GM18511 (cell line): ENCODE measurements around the gene COL4A4.
"Not testable (repeated sequence)": the region's sequence is repeated elsewhere in the genome, so short reads cannot be mapped to it uniquely, and the experiment has no call there.

ENCODE experiments used
- ATAC-seq: cut with Tn5 transposase; IDR thresholded peaks from one replicate; pipeline ENCODE4 v1.9.1; 2021; ENCODE audit warnings: mild to moderate bottlenecking, moderate library complexity; ENCODE audit not compliant: unreplicated experiment

Gene COL4A4

DNA sequence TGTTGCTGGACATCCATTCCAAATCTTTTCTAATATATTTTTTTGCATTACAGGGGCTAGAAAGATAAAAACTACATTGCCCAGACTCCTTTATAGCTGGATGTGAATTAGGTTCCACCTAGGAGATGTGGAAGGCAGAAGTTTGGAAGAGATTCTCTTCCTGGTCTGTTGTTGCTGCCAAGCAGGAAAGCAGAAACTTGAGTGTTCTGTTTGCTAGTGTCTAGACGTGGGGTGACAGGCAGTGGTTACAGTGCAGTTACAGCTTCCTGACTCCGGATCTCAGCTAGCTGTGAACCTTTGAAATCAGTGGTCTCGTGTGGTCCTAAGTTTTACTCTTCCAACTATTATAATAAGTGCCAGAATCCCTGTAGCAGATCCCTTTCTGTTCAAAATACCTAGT lies 46.2 kb downstream of the COL4A4 start:
- no peak for ATAC-seq

DNA sequence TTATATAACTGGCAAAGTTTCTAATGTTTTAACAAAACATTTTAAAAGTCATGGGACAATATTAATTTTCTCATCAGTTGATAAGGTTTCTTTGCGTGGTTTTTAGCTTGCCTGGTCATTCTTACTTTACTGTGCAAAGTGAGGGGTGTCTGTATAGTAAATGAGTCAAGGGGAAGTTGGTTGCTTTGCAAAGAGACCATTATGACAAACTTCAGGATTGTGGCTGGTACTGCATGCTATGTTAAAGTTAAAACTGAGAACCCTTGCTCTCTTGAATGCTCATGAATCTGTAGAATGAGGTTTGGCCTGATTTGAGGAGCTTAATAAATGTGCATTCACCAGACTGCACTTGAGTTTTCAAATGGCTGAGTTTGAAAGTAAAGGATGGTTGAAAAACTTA lies 47.0 kb downstream of the COL4A4 start:
- ATAC-seq, result no peak

DNA sequence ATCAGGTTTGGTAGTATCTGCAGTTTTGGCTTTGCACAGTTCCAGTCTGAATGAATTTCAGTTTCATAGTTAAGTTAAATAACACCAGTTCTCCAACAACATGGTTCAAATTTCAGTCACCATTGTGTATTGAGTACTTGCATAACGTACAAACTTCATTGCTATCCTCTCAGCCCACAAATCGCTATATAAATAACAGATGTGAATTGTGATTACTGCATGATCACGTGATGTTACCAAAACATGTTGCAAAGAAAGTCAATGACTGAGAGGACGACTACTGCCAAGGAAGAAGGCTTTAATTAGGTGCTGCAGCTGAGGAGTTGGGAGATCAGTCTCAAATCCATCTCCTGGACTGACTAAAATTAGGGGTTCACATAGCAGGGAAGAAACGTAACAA lies 48.2 kb downstream of the COL4A4 start:
- no peak for ATAC-seq

DNA sequence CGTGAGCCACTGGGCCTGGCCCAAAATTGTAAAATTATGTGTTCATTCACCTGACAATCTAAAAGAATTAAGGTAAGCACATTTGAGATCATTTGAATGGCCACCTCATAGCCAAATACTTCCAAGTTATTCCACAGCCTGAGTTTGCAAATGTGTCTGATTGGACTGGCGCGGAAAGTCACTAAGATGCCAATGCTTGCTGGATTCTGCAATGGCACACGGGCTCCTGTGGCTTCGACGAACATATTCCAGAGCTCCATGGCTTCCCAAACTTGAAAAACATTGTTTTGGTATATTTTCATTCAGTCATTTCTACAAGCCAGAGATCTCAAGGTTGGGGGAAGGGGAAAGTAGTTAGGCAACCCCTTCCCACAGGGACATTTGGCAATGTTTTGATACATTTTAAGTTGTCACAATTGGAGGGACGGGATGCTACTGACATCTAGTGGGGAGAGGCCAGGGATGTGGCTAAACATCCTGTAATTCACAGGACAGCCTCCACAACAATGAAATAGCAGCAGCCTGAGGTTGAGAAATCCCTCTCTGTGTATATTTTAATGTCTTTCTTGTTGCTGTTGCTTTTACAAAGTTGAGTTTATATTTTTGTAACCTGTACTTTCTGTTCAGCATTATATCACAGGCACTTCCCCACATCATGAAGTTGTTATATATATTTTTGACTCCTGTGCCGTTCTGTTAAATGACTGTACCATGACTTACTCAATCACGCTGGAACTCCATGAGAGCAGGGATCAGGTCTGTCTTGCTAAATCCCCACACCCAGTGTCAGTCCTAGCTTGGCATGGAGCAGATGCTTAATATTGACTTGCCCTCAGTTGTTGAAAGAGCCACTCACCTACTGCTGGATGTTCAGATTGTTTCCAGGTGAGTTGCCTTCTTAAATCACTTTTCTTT lies 56.9 kb downstream of the COL4A4 start:
- ATAC-seq, result no peak

DNA sequence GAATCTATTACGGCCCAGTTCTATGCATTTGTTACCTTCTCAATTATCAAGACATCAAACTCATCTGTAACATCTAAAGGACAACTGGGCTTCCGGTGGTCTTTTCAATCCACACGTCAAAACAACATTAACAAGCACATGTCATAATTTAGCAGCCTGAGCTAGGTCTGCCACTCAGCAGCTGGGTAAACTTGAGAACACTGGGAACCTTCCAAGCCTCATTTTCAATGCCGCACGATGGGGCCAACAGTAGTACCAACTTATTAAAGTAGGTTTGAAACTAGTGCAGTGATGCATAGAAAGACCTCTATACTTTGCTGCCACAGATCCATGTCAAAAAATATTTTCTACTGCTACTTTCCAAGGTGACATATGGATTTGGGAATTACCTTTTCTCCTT lies 60.4 kb downstream of the COL4A4 start:
- ATAC-seq, result no peak

DNA sequence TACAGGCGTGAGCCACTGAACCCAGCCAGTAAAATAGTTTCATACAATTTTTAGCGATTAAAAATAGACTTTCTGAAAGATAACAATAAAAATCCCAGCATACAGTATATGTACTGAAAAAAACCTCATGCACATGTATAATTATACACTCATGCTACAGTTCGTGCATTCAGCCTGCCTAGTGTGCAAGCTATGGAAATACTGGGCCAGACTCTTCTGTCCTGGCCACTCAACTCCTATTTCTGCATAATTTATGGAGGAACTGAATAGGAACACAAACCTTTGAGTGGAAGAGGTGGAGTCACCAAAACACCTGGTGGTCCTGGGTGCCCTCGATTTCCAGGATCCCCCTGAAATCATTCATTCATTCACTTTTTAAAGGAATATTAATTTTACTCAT lies 64.7 kb downstream of the COL4A4 start:
- no peak for ATAC-seq

DNA sequence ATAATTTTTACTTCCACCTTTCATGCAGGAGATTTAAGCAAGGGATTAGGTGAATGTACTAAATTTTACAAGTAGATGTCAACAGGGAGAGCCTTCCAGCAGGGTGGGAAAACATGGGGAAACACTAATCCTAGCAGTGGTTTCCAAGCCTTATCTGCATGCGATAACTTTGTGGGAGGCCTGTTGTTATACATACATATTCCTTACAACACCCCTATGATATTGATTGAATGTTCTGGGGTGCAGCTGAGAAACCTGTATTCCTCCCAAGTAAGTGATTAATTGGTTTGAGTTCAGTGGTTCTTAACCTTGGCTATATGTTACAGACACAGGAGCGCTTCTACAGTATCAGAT lies 65.9 kb downstream of the COL4A4 start:
- no peak for ATAC-seq

DNA sequence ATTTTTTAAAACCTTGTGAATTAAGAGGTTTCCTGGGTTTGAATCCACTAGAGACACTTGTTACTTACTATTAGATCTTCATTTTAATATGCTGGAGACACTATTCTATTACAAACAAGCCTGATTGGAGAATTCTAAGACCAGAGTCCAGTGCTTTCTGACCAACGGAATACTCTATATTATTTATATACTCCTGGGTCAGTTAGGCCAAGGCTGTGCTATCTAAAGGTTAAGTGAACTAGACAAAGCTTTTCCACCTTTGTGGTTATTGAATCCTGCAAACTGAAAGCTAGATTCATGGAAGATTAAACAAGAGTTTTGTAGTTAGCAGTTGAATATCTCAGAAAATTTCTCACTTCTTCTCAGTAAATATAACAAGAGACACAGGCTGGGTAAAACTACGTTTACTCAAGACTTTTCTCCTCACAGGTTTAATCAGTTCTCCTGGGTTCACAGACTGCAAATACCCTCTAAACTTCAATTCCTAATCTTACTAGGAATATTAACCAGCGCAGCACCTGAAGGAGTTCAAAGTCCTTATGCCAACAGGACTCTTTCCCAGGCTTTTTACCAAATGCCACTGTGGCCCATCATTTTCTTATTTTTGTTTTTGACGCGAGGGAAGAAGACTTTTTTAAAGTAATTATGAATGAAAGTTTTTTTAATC lies 66.4 kb downstream of the COL4A4 start:
- no peak for ATAC-seq

DNA sequence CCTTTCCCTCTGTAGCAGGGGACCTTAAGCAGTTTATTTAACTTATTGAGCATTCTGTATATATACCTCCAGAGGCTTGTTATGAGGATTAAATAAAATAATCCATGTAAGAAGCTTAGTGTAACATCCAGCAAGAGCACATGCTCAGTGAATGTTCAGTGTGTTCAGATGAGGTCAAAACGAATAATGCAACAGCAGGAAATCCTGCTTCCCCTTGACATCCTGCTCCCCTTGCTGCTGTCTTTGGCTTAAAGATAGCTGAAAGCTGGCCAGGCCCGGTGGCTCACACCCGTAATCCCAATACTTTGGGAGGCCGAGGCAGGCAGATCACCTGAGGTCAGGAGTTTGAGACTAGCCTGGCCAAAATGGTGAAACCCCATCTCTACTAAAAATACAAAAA lies 68.7 kb downstream of the COL4A4 start:
- ATAC-seq, result no peak

DNA sequence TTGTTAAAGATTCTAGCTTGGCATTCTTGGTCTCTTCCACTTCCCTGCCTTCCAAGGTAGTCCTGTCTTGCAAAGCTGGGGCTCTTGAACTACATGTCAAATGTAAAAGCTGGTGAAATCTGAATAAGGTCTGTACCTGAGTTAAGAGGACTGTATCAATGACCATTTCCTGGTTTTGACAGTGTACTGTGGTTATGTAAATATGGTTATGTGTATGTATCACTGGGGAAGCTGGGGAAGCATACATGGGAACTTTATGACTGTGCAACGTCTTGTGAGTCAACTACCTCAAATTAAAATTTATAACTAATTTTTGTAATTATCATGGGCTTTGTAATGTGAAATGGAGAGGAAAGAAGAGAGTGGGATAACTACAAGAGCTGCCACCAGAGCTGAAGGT lies 81.7 kb downstream of the COL4A4 start:
- peak; percentile 83 for ATAC-seq

DNA sequence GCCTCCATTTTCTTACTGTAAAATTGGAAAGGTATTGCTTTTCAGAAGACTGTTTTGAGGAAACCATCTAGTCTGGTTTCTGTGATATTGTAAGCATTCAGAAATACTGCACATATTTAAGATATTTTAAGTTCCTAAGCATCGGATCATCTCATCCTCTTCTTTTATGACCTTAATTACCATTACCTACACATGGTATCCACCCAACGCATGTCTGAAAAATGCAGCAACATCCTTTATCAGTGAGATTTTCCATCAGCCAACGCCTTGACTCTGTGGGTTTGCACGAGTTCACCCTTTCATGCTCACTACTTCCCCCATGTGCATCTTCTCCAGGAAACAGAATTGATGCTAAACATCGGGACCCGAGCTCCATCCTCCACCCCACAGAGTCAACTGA lies 84.3 kb downstream of the COL4A4 start:
- ATAC-seq, result no peak

DNA sequence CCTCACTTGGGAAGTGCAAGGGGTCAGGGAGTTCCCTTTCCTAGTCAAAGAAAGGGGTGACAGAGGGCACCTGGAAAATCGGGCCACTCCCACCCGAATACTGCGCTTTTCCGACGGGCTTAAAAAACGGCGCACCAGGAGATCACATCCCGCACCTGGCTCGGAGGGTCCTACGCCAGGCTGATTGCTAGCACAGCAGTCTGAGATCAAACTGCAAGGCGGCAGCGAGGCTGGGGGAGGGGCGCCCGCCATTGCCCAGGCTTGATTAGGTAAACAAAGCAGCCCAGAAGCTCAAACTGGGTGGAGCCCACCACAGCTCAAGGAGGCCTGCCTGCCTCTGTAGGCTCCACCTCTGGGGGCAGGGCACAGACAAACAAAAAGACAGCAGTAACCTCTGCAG lies 98.9 kb downstream of the COL4A4 start:
- ATAC-seq, result not testable (repeated sequence)

DNA sequence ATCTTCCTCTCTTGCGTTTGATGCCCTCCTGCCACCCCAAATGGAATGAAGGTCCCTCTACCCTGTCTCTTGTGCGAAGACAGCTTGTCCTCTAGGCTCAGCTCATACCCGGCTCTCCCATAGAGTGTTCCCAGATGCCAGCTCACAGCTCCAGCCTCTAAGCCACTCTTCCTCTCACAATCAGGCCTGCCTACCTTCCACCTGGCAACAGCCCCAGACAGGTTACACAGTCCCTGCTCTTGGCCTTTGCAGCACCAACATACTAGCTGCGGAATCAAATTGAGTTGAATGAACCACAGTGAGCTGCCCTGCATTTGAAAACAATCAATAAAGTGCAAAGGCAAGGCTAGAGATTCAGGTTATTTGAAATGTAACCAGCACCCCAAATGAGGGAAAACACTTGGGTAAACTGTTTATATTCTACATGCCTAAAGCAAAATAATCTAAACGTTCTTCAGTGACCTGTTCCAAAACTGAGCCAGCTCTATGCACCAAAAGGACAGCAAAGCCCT lies 105.1 kb downstream of the COL4A4 start:
- no peak for ATAC-seq

DNA sequence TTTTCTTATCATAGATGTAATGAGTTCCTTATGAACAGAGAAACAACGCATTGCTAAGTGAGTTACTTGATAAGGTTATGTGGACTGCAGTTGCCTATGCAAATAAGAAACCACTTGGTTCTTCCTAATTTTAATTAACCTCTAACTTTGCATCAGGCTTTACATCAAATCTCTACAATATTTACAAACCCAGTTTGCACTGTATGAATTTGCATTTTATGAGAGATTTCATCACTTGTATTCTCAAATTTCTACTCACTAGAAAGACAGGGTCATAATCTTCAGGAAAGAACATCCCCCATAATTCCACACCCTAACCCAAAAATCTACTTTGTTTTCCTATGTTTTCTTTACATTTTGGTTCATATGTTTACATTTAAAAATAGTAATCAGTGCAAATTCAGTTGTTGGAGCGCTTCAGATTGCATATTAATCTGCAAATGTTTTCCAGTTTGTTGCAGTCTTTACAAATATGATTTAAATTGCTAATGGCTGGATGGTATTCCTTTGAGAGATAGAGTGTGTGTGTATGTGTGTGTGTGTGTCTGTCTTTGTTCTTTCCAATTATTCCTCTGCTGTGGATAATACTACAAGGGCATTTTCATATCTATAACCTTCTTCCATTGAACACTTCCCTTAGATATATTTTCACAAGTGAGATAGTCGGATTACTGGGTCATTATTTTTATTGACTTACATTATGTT lies 106.1 kb downstream of the COL4A4 start:
- ATAC-seq, result no peak

DNA sequence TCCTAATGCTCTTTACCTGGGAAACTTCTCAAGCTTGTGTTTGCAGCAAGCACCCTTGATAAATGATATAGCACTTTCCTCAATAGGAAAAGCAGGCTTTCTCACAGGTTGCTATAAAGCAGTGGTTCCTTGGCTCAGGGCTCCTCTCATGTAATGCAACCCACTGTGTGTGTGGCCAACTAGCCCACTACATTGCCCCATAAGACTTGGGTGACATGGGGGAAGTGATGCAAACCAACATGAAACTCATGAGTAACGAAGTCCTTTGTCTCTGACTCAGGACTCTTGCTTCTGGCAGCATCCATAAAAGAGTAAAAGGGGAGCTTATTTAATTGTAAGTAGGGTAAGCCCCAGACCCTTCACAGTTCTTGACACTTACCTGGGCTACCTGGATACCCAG lies 106.9 kb downstream of the COL4A4 start:
- no peak for ATAC-seq

DNA sequence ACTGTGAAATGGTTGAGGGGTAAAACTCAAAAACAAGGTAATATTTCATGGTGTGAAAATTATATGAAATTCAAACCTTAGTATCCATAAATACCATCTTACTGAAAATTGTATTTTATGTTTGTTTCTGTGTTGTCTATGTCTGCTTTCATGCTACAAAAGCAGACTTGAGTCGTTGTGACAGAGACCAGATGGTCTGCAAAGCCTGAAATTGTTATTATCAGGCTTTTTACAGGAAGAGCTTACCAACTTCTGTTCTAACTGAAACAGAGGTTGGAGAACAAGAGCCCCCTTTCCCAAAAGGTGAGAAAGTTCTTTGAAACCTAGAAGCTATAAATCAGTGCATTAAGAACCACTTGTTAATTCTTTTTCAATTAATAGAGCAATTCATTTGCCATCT lies 110.0 kb downstream of the COL4A4 start:
- ATAC-seq, result no peak

DNA sequence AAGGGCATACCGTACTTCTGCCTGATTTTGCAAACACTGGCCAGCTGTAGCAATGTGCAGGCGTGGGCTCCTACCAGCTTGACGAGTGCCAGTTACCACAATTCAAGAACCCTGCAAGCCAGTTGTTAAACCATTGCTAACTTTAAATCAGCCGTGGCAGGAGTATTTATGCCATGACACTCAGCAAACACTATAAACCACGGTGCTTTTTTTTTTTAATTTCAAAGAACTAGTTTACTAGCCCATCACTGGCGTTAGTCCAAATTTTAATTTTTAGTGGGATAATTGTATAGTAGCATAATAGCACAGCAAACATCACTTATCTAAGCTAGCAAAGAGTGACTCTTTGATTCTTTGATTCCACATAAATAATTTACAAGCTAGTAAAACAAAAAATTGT lies 111.1 kb downstream of the COL4A4 start:
- no peak for ATAC-seq

DNA sequence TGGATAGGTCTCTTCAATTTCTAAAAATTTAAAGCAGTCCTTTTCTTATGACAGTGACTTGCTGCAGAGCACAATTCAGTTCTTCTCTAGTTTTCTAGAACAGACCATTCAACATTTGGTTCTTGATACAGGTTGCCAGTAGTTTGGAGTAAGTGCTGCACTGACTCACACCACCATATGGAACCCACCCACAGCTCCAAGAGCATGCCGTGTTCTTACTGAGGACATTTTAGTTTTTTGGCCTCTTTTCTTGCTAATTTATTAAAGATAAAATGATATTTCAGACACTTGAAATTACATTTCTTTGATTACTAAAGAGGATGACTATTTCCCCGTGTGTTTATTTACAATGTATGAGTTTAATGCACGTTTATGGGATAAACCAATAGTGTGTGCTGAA lies 120.0 kb downstream of the COL4A4 start:
- ATAC-seq, result no peak

DNA sequence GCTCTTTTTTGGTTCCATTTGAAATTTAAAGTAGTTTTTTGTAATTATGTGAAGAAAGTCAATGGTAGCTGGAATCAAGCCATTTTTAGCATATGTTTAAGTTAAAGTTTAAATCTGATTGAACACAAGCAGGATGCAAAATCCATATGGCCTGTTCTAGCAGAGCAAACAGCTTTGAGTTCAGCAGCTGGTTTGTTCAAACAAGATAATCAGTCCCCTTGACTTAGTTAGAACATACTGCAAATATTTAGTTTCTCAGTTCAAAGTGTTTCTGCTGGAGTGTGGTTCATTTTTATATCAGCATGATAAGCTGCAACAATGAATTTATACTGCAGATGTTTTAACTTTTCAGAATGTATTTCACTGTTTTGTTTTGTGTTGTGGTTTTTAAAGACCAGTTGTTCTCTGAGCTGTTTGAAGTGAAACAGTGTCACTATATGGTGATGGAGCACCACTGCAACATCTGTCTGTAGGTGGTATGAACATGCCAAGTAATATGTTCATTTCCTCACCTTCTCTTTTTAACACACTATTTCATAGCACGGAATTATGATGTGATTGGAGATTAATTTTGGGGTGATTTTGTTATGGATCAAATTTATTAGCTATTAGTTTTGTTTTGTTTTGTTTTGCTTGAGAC lies 125.3 kb downstream of the COL4A4 start:
- ATAC-seq, result no peak

DNA sequence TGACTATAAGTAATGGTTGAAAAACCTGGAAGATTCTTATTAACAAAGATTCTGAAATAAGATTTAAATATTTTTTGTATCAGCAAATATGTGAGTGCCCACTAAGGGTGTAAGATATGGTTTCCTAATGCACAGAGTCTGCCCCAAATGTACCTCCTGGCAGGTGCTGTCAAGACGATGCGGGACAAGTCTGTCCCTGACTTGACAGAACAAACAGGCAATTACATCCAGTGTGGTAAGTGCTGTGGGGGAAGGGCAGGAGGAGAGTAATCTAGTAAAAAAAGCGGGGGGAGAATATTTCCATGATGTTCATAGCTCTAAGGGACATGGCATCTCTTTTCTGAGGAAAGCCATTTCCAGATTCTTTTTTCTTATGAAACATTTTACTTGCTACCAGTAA lies 127.5 kb downstream of the COL4A4 start:
- no peak for ATAC-seq

DNA sequence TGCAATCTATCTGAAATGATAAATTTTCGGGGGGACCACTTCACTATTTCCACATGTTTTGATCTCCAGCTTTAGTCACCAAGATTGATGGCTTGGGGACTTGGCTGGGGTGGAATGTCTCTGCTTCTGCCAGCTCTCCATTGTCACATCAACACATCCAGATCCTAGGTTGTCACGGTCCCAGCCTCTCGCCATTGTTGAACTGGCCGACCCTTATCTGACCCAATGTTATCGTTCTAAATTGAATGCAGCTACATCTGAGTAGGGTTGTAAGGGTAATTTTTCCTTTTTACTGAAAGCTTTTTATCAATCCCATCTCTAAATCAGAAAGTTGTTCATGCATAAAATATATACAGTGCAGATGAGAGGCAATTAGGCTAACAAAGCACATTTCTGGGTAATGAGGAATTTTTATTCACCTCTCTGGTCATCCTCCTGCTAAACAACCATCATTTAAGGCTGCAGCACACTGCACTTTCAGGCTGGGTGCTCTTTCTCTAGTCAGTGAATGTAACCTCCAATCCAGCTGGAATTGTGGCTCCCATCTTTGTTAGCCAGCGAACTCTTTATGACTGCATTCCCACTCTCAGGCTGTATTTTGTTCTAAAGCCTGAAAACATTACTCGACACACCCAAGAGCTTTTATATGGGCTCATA lies 128.2 kb downstream of the COL4A4 start:
- no peak for ATAC-seq
